Activated CD8-positive, alpha-beta memory T cell treated with anti-CD3 and anti-CD28 coated beads, Interleukin-2, amount 50 U/mL, for 4 hours (primary cell): ENCODE results near the gene PKD1.

ENCODE experiments used
- DNase-seq: peaks from one replicate; pipeline ENCODE4 v3.0.0-alpha.2; 2020

PKD1 gene

GRCh38 chr16:2086106-2086742 is 49.5 kb downstream of the PKD1 start:
- no peak for DNase-seq

- DNase-seq = no peak
Observed at GRCh38 chr16:2085669-2086068, 50.0 kb downstream of the PKD1 start.

DNA sequence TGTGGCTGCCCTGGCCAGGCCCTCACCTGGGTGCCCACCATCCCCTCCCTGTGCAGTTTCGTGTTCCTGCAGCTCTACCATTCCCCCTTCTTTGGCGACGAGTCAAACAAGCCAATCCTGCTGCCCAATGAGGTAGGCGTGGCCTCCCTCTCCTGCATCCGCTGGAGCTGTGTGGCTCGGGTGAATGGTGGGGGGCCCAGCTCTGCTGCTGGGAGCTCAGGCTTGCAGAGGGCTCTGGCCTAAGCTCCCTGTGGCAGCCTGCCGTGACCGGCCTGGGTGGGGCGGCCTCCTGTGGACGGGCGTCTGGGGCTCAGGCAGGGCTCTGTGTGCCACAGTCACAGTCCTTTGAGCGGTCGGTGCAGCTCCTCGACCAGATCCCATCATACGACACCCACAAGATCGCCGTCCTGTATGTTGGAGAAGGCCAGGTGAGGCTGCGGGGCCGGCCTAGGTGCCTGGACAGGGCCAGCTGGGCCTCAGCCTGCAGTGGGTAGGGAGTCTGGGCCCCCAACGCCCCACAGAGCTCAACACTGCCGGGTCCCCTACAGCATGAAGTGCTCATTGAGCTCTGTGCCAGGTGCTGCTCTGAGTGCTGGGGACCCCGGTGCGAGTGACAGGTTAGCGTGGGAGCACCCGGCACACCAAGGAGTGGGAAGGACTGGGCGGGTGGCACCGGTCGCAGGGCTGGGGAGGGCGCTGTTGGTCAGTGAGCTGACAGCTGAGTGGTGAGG is 50.6 kb downstream of the PKD1 start:
- no peak for DNase-seq

- no peak for DNase-seq
Observed at GRCh38 chr16:2083876-2084780, 51.6 kb downstream of the PKD1 start.

DNA sequence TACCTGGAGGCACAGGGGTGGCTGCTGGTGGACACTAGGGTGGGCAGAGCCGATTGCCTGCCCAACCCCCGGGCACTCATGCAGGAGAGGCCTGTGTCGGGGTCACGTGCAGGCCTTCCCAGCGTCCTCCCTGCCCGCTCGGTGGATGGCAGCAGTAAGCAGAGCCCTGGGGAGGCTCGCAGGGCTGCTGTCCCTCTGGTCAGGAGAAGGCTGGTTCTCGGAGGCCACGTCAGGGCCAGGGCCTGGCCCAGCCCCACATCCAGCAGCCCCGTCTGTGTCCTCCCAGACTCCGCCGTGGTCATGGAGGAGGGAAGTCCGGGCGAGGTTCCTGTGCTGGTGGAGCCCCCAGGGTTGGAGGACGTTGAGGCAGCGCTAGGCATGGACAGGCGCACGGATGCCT is 52.3 kb downstream of the PKD1 start:
- no peak for DNase-seq

GRCh38 chr16:2082983-2083364 is 52.7 kb downstream of the PKD1 start:
- DNase-seq = no peak

- no peak for DNase-seq
Observed at GRCh38 chr16:2082171-2082982, 53.3 kb downstream of the PKD1 start.

DNA sequence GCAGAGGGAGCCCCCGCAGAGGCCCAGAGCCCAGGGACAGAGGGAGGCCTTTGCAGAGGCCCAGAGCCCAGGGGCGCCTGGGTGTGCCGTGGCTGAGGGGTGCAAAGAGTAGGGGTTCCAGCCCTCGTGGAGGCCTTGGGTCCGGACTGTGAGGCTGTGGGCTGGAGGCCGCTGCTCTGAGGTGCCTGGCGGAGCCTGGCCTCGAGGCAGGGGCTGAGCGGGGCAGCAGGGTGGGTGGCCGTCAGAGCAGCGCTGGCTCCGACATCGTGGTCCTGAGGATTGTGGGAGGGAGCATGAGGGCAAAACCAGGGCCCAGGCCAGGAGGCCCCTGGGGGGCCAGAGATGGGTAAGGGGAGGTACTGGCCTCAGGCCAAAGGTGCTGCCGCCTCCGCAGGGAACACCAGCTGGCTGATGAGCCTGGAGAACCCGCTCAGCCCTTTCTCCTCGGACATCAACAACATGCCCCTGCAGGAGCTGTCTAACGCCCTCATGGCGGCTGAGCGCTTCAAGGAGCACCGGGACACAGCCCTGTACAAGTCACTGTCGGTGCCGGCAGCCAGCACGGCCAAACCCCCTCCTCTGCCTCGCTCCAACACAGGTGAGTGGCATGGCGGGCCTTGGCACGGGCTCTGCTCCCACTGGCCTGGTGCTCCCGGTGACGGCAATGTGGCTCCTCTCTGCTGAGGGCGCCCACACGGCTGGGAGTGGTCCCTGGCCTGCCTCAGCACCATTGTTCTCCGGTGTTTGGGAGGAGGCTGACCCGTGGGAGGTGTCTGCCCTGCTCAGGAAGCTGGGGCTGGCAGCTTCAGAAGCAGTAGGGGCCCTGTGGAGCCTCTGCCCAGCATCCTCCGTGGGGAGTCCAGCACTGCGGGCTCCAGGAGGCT is 54.3 kb downstream of the PKD1 start:
- no peak for DNase-seq

- no peak for DNase-seq
Observed at GRCh38 chr16:2079991-2080390, 55.7 kb downstream of the PKD1 start.

DNA sequence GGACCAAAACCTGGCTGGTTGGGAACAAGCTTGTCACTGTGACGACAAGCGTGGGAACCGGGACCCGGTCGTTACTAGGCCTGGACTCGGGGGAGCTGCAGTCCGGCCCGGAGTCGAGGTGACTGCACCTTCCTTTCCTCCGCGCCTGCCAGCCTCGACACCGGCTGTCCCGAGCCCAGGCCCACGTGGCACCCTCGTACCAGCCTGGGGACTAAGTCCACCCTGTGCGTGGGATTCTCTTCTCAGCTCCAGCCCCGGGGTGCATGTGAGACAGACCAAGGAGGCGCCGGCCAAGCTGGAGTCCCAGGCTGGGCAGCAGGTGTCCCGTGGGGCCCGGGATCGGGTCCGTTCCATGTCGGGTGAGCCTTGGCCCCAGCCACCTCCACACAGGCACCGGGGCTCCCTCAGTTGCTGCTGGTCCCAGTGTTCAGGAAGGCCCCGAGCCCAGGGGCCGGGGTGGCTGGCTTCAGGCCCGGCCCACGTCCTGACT is 56.3 kb downstream of the PKD1 start:
- DNase-seq = no peak

DNA sequence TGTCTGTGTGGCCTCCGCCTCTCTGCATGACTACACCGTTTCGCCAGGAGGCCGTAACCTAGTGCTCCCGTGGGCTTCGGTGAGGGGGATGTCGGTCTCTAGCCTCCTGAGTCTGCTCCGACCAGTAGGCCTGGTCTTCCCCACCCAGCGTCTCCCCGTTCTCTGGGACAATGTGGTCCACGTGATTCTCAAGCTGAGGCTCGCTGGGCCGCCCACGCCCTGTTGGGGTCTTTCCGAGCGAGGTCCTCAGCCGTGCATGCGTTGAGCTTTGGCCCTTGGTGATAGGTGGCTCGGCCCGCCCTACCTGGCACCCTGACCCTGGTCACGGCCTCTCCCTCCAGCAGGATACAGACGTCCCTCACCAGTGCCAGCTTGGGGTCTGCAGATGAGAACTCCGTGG is 57.0 kb downstream of the PKD1 start:
- no peak for DNase-seq

GRCh38 chr16:2078096-2078495 is 57.6 kb downstream of the PKD1 start:
- no peak for DNase-seq

DNA sequence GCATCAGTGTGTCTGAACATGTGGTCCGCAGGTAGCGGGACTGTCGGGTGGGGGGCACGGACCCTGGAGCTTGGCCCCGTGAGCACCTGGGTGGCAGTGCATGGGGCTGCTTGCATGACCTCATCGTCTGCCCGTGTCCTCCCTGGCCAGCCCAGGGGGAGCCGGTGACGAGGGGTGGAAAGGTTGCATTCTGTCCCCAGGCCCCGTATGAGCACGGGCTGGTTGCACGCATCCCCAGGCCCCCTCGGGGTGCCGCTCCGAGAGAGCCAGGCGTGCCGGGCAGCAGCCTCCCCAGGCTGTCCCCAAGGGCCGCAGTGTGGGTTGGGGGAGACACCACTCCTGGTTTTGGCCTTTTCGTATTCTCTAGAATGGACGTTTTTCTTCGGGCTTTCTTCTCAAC is 58.0 kb downstream of the PKD1 start:
- DNase-seq = no peak

DNA sequence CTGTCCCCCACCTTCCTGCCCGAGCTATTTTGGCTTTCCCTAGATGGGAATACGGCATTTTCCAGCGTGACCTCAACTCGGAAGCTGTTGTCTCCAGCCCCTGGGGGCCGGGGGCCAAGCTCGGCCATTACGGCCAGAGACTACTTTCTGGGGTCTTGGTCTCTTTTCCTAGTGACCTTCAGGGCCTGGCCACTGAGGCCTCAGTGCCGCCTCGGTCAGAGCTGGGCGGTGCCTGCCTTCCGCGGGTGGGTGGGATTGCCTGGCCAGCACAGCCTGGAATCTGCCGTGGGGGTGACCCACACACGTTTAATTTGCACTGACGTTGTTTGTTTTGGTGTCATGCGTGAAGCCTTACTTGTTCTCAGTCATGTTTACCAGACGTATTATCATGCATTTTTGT is 58.7 kb downstream of the PKD1 start:
- no peak for DNase-seq

DNA sequence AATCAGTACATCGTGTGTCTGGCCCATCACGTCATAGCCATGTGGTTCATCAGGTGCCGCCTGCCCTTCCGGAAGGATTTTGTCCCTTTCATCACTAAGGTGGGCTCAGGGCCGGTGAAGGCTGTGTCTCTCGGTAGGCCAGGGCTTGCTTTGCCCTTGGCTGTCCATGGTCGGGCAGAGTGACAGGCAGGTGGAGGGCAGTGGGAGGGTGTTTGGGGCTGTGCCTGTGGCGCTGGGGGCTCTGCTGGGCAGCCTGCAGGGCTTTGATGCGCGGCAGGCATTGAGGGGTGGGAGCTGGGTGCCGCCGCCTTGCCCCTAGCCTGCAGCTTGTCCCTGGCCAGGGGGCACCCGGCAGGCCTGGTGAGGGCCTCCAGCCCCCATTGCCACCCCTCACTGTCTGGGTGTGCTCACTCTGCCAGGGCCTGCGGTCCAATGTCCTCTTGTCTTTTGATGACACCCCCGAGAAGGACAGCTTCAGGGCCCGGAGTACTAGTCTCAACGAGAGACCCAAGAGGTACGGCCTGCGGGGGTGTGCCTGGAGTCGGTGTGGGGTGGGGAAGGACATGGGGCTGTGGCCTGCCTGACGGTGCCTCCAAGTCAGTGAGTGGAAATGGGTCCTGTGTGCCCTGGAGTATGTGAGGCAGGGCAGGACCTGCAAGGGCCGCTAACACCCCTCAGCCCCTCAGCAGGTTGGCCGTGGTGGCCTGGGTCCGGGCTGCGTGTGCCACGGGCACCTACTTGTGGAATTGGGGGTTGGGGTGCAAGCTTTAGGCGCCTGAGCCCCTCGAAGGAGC is 59.4 kb downstream of the PKD1 start:
- DNase-seq = no peak

DNA sequence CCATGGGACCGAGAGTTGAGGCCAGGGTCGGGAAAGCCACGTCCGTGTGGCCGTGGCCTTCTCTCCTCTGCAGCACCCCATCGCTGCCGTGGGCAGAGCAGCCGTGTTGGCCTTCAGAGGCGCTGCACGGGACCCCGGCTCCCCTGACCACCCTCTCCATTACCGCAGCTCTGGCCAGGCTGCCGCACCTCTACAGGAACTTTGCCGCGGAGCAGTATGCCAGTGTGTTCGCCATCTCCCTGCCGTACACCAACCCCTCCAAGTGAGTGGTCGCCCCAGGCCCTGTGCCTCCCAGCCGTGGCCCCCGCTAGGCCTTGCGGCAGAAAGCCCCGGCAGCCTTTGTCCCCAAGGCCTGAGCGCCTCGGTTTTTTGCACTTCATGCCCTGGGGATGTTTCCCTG is 60.1 kb downstream of the PKD1 start:
- DNase-seq = no peak

DNA sequence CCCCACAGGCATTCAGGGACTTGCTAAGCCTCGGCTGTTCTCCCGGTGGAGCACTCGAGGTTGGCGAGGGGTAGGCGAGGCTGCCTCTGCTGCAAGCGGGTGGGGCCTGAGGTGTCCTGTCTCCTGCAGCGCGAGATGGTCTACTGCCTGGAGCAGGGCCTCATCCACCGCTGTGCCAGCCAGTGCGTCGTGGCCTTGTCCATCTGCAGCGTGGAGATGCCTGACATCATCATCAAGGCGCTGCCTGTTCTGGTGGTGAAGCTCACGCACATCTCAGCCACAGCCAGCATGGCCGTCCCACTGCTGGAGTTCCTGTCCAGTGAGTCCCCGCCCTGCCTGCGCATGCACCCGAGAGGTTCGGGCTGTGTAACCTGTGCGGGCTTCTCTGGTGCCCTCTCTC is 61.6 kb downstream of the PKD1 start:
- DNase-seq = no peak

DNA sequence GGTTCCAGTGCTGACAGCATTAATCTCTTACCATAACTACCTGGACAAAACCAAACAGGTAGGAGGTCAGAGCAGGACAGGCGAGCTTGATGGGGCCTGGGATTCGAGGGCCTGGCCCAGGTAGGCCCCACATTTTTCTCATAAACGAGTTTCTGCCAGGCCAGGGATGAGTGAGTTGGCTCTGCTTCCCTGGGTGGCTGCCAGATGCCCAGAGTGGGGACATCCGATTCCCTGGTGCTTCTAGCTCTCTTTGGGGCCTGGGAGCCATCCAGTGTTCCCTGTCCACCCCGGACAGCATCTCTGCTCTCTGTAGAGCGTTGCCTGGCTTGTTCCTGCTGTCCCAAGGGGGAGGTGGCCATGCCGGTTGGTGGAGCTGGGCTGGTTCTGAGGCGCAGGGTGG is 62.8 kb downstream of the PKD1 start:
- DNase-seq = no peak

DNA sequence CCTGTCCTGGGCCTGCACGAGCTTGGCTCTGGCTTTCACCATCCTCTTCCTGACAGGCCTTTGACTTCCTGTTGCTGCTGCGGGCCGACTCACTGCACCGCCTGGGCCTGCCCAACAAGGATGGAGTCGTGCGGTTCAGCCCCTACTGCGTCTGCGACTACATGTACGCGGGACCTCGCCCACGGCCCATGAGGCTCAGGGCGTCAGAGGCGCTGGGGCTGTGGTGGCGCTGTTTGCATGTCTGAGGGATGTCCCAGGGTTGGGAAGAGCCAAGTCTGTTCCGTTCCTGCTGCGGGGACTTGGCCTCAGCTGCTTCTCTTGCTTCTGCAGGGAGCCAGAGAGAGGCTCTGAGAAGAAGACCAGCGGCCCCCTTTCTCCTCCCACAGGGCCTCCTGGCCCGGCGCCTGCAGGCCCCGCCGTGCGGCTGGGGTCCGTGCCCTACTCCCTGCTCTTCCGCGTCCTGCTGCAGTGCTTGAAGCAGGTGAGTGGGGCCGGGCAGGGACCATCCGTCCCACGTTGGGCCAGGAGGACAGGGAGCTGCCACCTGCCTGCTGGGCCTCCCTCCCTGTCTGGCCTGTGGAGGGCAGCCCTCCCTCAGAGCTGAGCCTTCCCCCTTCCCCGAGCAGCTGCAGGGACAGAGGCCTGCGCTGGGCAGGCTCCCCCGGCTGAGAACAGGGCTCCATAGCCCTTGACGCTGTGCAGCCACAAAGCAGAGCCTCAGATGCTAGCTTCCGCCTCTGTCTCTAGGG is 64.1 kb downstream of the PKD1 start:
- no peak for DNase-seq
